Mesothelial cell of epicardium (in vitro differentiated cells): ENCODE data around the gene TBCD. TPM values are rescaled to one million over a fixed set of nuclear protein-coding genes. Genes with fewer than 3 reads are reported as not detected.
"Not testable (repeated sequence)": the region's sequence is repeated elsewhere in the genome, so short reads cannot be mapped to it uniquely, and the experiment has no call there.

ENCODE experiments used
- DNase-seq, 2 experiments: peaks; one replicate each; pipeline ENCODE4 v3.0.0; 2021; ENCODE audit warnings: low spot score in 2 of 2; ENCODE audit not compliant: unreplicated experiment in 2 of 2
- H3K27ac Mint-ChIP-seq: 2 replicates; pipeline ENCODE4 v1.8.0; 2021; ENCODE audit warnings: mixed read lengths
- H3K27me3 Mint-ChIP-seq: 2 replicates; pipeline ENCODE4 v1.8.0; 2021; ENCODE audit warnings: low read depth, mixed read lengths
- H3K36me3 Mint-ChIP-seq: 2 replicates; pipeline ENCODE4 v1.8.0; 2021; ENCODE audit warnings: mixed read lengths
- H3K4me1 Mint-ChIP-seq: 2 replicates; pipeline ENCODE4 v1.8.0; 2021; ENCODE audit warnings: mixed read lengths
- H3K4me3 Mint-ChIP-seq: 2 replicates; pipeline ENCODE4 v1.8.0; 2021; ENCODE audit warnings: mild to moderate bottlenecking, moderate library complexity, mixed read lengths
- H3K9me3 Mint-ChIP-seq: 2 replicates; pipeline ENCODE4 v1.8.0; 2021; ENCODE audit warnings: mixed read lengths
- total RNA-seq: library from RNA; stranded (reverse); gene quantifications from 3 replicates; pipeline ENCODE4 v1.2.1, GENCODE V29; 2021
- TF ChIP-seq, protein P1 (sequence below): fragments of 200-600 bp; sonication (generic); IDR thresholded peaks from one replicate; pipeline ENCODE4 v1.5.0; 2021; ENCODE audit warnings: antibody characterized with exemption; ENCODE audit not compliant: unreplicated experiment

The TBCD gene
- total RNA-seq, 1 donor from 2014 or later: 117 TPM

- TF ChIP-seq, protein P1, sequence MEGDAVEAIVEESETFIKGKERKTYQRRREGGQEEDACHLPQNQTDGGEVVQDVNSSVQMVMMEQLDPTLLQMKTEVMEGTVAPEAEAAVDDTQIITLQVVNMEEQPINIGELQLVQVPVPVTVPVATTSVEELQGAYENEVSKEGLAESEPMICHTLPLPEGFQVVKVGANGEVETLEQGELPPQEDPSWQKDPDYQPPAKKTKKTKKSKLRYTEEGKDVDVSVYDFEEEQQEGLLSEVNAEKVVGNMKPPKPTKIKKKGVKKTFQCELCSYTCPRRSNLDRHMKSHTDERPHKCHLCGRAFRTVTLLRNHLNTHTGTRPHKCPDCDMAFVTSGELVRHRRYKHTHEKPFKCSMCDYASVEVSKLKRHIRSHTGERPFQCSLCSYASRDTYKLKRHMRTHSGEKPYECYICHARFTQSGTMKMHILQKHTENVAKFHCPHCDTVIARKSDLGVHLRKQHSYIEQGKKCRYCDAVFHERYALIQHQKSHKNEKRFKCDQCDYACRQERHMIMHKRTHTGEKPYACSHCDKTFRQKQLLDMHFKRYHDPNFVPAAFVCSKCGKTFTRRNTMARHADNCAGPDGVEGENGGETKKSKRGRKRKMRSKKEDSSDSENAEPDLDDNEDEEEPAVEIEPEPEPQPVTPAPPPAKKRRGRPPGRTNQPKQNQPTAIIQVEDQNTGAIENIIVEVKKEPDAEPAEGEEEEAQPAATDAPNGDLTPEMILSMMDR: no peak
- no peak for DNase-seq
- H3K4me3 Mint-ChIP-seq: peak overlapping the region; percentile 74
- no peaks in the 10 kb centered on the region for H3K27me3 Mint-ChIP-seq
- peaks cover 7% of the 10 kb centered on the region for H3K4me1 Mint-ChIP-seq
- H3K27ac Mint-ChIP-seq: no peak overlapping the region
- peaks cover 22% of the 10 kb centered on the region for H3K9me3 Mint-ChIP-seq
- peaks cover 35% of the 10 kb centered on the region for H3K36me3 Mint-ChIP-seq
Observed at GRCh38 chr17:82736511-82737185, 15.2 kb upstream of the TBCD start.

DNA sequence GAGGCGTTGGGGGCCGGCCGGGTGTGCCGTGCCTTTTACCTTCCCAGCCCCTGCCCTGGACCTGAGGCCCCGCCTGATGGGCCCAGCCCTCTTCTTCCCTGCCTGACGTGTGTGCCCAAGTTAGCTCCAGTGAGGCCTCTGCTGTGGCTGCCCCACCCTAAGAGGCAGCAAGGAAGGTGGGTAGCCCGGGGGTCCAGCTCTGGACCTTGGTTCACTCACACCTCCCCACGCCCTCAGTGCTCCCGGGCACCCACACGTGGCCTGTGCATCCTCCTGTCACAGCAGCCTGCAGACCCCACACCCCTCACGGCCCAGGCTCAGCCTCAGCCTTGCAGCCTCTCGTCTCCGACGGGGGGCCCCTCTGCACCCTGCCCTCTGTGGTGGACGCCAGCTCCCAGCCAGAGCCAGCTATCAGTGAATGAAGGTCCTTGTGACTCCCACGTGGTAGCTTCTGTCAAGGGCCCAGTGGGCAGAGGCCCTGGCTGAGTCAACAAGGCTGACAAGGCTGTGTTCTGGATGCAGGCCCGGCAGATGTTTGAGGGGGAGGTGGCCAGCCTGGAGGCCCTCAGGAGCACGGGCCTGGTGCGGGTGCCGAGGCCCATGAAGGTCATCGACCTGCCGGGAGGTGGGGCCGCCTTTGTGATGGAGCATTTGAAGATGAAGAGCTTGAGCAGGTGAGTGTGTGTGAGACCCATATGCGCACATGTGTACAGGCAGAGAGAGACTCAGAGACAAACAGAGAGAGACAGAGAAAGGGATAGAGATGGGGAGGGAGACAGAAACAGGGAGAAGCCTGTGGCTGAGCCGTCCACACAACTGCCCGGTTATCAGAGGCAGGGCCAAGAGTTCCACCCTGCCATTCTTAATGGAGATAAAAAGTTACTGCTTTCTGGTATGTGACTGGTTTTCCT lies 13.6 kb upstream of the TBCD start:
- peaks cover 7% of the 10 kb centered on the region for H3K4me1 Mint-ChIP-seq
- no peak overlapping the region for H3K4me3 Mint-ChIP-seq
- peaks cover 39% of the 10 kb centered on the region for H3K36me3 Mint-ChIP-seq
- no peak overlapping the region for H3K27ac Mint-ChIP-seq
- H3K27me3 Mint-ChIP-seq: no peaks in the 10 kb centered on the region
- H3K9me3 Mint-ChIP-seq: peaks cover 26% of the 10 kb centered on the region
- DNase-seq: no peak
- TF ChIP-seq, protein P1: no peak

- Mint-ChIP-seq H3K4me3 (no peak overlapping the region), H3K9me3 (peaks cover 36% of the 10 kb centered on the region), H3K27ac (no peak overlapping the region), H3K4me1 (peaks cover 4% of the 10 kb centered on the region), H3K27me3 (no peaks in the 10 kb centered on the region), H3K36me3 (peaks cover 59% of the 10 kb centered on the region)
- TF ChIP-seq, protein P1: no peak
- no peak for DNase-seq
Observed at GRCh38 chr17:82740906-82741759, 10.7 kb upstream of the TBCD start.

GRCh38 chr17:82743344-82744219 lies 8.3 kb upstream of the TBCD start:
- Mint-ChIP-seq H3K9me3 (peaks cover 50% of the 10 kb centered on the region), H3K4me3 (no peak overlapping the region), H3K27ac (no peak overlapping the region), H3K4me1 (no peaks in the 10 kb centered on the region), H3K27me3 (no peaks in the 10 kb centered on the region), H3K36me3 (peaks cover 66% of the 10 kb centered on the region)
- TF ChIP-seq, protein P1: no peak
- no peak for DNase-seq

GRCh38 chr17:82744736-82745135 lies 7.1 kb upstream of the TBCD start:
- not testable (repeated sequence) for H3K4me3 Mint-ChIP-seq, H3K27ac Mint-ChIP-seq, DNase-seq, H3K4me1 Mint-ChIP-seq, H3K27me3 Mint-ChIP-seq
- Mint-ChIP-seq H3K36me3 (peaks cover 70% of the 10 kb centered on the region), H3K9me3 (peaks cover 52% of the 10 kb centered on the region)
